ENCODE results near the gene RGS3.

- TF ChIP-seq TAF1 (IDR thresholded peaks at IDR 0.05; ENCODE audit: borderline replicate concordance, low read depth, low read length) (no peak), POLR2AphosphoS5 (IDR thresholded peaks at IDR 0.05; ENCODE audit: low read depth, low read length) (no peak), POLR2A (IDR thresholded peaks at IDR 0.05; ENCODE audit: low read depth, low read length) (no peak)
Measured at GRCh38 chr9:113548221-113549041, 84.9 kb downstream of the RGS3 start.
